ENCODE results near the gene CLDN3.
A peak's percentile ranks its signal among the peaks of the same experiment; 100 is the strongest.

DNA sequence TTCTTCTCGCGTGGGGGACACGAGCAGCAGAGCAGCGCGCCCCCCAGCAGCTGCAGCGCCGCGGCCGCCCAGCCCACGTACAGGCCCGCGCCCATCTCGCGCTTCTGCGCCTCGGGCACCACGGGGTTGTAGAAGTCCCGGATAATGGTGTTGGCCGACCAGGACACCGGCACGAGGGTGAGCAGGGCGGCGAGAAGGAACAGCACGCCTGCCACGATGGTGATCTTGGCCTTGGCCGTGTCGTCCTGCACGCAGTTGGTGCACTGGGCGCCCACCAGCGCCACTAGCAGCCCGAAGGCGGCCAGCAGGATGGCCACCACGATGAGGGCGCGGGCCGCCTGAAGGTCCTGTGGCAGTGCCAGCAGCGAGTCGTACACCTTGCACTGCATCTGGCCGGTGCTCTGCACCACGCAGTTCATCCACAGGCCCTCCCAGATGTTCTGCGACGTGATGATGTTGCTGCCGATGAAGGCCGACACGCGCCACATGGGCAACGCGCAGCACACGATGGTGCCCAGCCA lies 529 bp downstream of the CLDN3 start:
- TF ChIP-seq CTCF (conservative IDR thresholded peaks at IDR 0.05 in 1 of 2, IDR thresholded peaks at IDR 0.05 in 1 of 2; ENCODE audit: extremely low read depth in 1 of 2, insufficient read depth in 1 of 2, low read depth in 1 of 2, low read length in 2 of 2) (no peak), EZH2 (IDR thresholded peaks at IDR 0.05; ENCODE audit: borderline replicate concordance, low read length) (peak; percentile 58)
